Trophoblast cell (in vitro differentiated cells and primary cell): Measurements from ENCODE around the gene TCP11L2.

Experiments
- DNase-seq, 2 donors: peaks; one replicate each; pipeline ENCODE4 v3.0.0-alpha.2; 2016
- H2AFZ ChIP-seq: 2 replicates; pipeline ENCODE4 v1.6.1; 2013; ENCODE audit warnings: low read length, moderate library complexity, mild to moderate bottlenecking; ENCODE audit not compliant: insufficient read depth, poor library complexity
- H2AK5ac ChIP-seq: 2 replicates; pipeline ENCODE4 v1.6.1; 2013; ENCODE audit warnings: mild to moderate bottlenecking, low read length
- H2BK120ac ChIP-seq: 2 replicates; pipeline ENCODE4 v1.6.1; 2013; ENCODE audit warnings: low read length, mild to moderate bottlenecking, moderate library complexity; ENCODE audit not compliant: insufficient read depth, poor library complexity
- H2BK12ac ChIP-seq: 2 replicates; pipeline ENCODE4 v1.6.1; 2013; ENCODE audit warnings: mild to moderate bottlenecking, low read length, moderate library complexity
- H2BK5ac ChIP-seq: 2 replicates; pipeline ENCODE4 v1.6.1; 2013; ENCODE audit warnings: low read length, low read depth, moderate library complexity, mild to moderate bottlenecking; ENCODE audit not compliant: poor library complexity
- H3K14ac ChIP-seq: 2 replicates; pipeline ENCODE4 v1.6.1; 2013; ENCODE audit warnings: mild to moderate bottlenecking, low read length
- H3K18ac ChIP-seq: 2 replicates; pipeline ENCODE4 v1.6.1; 2013; ENCODE audit warnings: mild to moderate bottlenecking, low read length
- H3K23ac ChIP-seq: 2 replicates; pipeline ENCODE4 v1.6.1; 2013; ENCODE audit warnings: low read length
- H3K27ac ChIP-seq: 2 replicates; pipeline ENCODE4 v1.5.1; 2013; ENCODE audit warnings: low read depth, mild to moderate bottlenecking, inconsistent platforms, low read length, moderate library complexity
- H3K27me3 ChIP-seq: 2 replicates; pipeline ENCODE4 v1.6.1; 2013; ENCODE audit warnings: inconsistent platforms, mild to moderate bottlenecking, low read length, moderate library complexity; ENCODE audit not compliant: insufficient read depth
- H3K36me3 ChIP-seq, 2 experiments: 1 replicate in 1 of 2; 2 replicates in 1 of 2; pipeline ENCODE4 v1.6.1; 2013; ENCODE audit warnings: low read length in 2 of 2, mild to moderate bottlenecking in 2 of 2, moderate library complexity in 1 of 2; ENCODE audit not compliant: insufficient read depth in 2 of 2, control insufficient read depth in 1 of 2
- H3K4ac ChIP-seq: 2 replicates; pipeline ENCODE4 v1.6.1; 2013; ENCODE audit warnings: low read depth, mild to moderate bottlenecking, low read length, moderate library complexity
- H3K4me1 ChIP-seq, 2 experiments: 1 replicate in 1 of 2; 2 replicates in 1 of 2; pipeline ENCODE4 v1.6.1; 2013; ENCODE audit warnings: low read length in 2 of 2, mild to moderate bottlenecking in 2 of 2, moderate library complexity in 1 of 2; ENCODE audit not compliant: insufficient read depth in 2 of 2, control insufficient read depth in 1 of 2
- H3K4me2 ChIP-seq: 2 replicates; pipeline ENCODE4 v1.6.1; 2013; ENCODE audit warnings: inconsistent platforms, mild to moderate bottlenecking, low read length, moderate library complexity
- H3K4me3 ChIP-seq: 2 replicates; pipeline ENCODE4 v1.5.1; 2013; ENCODE audit warnings: mild to moderate bottlenecking, low read depth, low read length, inconsistent platforms
- H3K79me1 ChIP-seq: one replicate; pipeline ENCODE4 v1.6.1; 2013; ENCODE audit warnings: low read length
- H3K79me2 ChIP-seq: 2 replicates; pipeline ENCODE4 v1.6.1; 2013; ENCODE audit warnings: low read length, mild to moderate bottlenecking; ENCODE audit not compliant: control insufficient read depth, insufficient read depth, poor library complexity
- H3K9ac ChIP-seq: 2 replicates; pipeline ENCODE4 v1.6.1; 2013; ENCODE audit warnings: mild to moderate bottlenecking, low read length
- H3K9me3 ChIP-seq: 2 replicates; pipeline ENCODE4 v1.6.1; 2013; ENCODE audit warnings: low read depth, mild to moderate bottlenecking, control low read depth, inconsistent platforms, low read length; ENCODE audit not compliant: insufficient read depth
- H4K12ac ChIP-seq: 2 replicates; pipeline ENCODE4 v1.6.1; 2013; ENCODE audit warnings: low read depth, mild to moderate bottlenecking, low read length, moderate library complexity
- H4K8ac ChIP-seq: 2 replicates; pipeline ENCODE4 v1.6.1; 2013; ENCODE audit warnings: low read depth, mild to moderate bottlenecking, low read length, moderate library complexity
- H4K91ac ChIP-seq: one replicate; pipeline ENCODE4 v1.6.1; 2013; ENCODE audit warnings: low read depth, mild to moderate bottlenecking, low read length, moderate library complexity
- WGBS: extraction: QIAGEN DNeasy Blood & Tissue Kit; methylation state at CpG from one replicate; pipeline ENCODE4 v1.1.7; 2013; ENCODE audit warnings: missing lambda C conversion rate; ENCODE audit not compliant: insufficient read length, insufficient coverage; ENCODE audit errors: extremely low coverage; 5-methylcytosine and 5-hydroxymethylcytosine counted together

The TCP11L2 gene

DNA sequence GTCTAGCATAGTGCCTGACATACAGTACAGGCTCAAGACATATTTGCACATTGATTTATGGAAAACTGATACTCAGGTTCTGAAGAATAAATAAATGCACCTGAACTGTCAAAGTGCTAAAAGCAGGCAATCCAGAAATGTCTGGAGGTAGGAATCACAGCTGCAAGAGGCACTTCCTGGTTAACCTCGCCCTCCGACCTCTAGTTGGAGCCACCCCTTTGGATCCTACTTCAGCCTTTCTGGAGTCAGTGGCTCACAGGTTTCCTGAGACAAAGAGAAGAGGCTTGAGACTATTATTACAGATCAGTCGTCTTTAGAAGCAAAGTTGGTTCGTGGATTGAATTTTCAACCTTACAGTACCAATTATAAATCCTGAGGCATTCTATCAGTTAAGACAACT is 13.0 kb downstream of the TCP11L2 start:
- Histone ChIP-seq H3K9me3 (no peaks in the 10 kb centered on the region), H3K79me1 (no peaks in the 10 kb centered on the region), H3K4me2 (no peak overlapping the region), H3K18ac (no peak overlapping the region), H2BK5ac (no peak overlapping the region), H3K27ac (no peak overlapping the region), H2AK5ac (no peak overlapping the region), H2BK12ac (no peak overlapping the region), H2BK120ac (no peak overlapping the region), H3K14ac (no peak overlapping the region), H3K4me1 (no peaks in the 10 kb centered on the region), H3K79me2 (no peaks in the 10 kb centered on the region), H3K9ac (no peak overlapping the region), H4K8ac (no peak overlapping the region), H3K27me3 (no peaks in the 10 kb centered on the region), H4K12ac (no peak overlapping the region), H3K36me3 (no peaks in the 10 kb centered on the region), H4K91ac (no peak overlapping the region), H2AFZ (no peak overlapping the region), H3K23ac (no peak overlapping the region), H3K4ac (no peak overlapping the region), H3K4me3 (no peak overlapping the region)
- no CpG with 5 or more reads among the region's 4 CpGs for WGBS
- DNase-seq: no peak

DNA sequence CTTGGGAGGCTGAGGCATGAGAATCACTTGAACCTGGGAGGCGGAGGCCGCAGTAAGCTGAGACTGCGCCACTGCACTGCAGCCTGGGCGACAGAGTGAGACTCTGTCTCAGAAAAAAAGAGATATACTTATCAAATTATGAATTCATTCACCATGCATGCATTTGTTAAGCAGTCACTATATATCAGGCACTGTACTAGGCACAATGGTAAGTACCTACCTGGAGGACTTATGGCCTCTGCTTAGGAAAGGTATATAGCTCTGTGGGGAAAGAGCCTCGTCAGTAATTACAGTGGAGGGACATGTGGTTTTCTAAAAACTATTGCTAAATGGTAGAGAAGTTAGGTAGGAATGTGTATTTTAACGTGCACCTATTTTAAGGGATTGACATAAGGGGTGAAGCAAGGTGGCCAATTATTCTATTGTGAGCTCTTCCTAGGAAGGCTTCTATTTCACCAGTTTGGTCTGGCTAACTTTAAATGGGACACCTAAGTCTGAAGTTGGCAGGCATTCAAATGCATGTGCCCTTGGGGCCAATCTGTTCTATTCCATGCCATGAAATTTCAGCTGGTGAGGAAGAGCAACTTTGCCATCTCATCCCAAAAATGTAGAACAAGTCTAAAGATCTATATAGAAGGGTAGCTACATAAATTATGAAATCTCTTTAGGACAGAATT is 15.0 kb downstream of the TCP11L2 start:
- no peak overlapping the region for H3K14ac ChIP-seq
- no peaks in the 10 kb centered on the region for H3K9me3 ChIP-seq
- no peaks in the 10 kb centered on the region for H3K27me3 ChIP-seq
- no peak overlapping the region for H3K23ac ChIP-seq
- no peak overlapping the region for H4K12ac ChIP-seq
- H3K4ac ChIP-seq: no peak overlapping the region
- no peak overlapping the region for H2AFZ ChIP-seq
- no peak overlapping the region for H2BK120ac ChIP-seq
- H4K91ac ChIP-seq: no peak overlapping the region
- H3K36me3 ChIP-seq: peaks cover 0 to 2% of the 10 kb centered on the region in 2 experiments
- H3K9ac ChIP-seq: no peak overlapping the region
- H2BK12ac ChIP-seq: no peak overlapping the region
- H4K8ac ChIP-seq: no peak overlapping the region
- H2BK5ac ChIP-seq: no peak overlapping the region
- H3K79me1 ChIP-seq: no peaks in the 10 kb centered on the region
- no peak overlapping the region for H3K27ac ChIP-seq
- no peak overlapping the region for H3K18ac ChIP-seq
- no peak for DNase-seq
- H3K4me3 ChIP-seq: no peak overlapping the region
- H3K4me1 ChIP-seq: no peaks in the 10 kb centered on the region
- no CpG with 5 or more reads among the region's 6 CpGs for WGBS
- H3K79me2 ChIP-seq: no peaks in the 10 kb centered on the region
- no peak overlapping the region for H3K4me2 ChIP-seq
- no peak overlapping the region for H2AK5ac ChIP-seq

DNA sequence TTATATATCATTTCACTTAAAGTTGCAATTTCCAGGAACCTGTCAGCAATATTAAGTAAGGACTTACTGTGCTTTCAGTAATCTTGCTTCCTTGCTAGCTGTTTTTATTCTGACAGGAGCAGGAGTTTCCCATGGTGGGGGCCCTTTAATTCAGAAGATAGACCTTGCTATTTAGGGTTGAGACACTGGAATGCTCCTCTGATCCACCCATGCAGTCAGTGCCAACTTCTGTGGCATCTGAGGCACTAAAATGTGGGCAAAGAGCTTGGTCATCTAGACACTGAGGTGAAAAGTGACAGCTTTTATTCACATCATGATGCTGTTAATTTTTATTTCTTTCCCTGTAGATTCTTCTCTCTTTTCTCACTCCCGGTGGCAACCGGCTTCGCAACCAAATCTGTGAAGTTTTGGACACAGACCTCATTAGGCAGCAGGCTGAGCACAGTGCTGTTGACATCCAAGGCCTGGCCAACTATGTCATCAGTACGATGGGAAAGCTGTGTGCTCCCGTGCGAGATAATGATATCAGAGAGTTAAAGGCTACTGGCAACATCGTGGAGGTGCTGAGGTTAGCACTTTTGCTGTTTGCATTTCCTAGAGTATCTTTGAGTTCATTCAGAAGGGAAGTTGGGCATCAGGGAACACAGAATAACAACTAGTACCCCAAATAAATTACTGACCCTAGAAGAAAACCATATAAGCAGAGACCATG is 18.8 kb downstream of the TCP11L2 start:
- Histone ChIP-seq H2BK120ac (no peak overlapping the region), H3K9me3 (no peaks in the 10 kb centered on the region), H4K8ac (no peak overlapping the region), H3K18ac (no peak overlapping the region), H3K4ac (no peak overlapping the region), H3K36me3 (peaks cover 0 to 2% of the 10 kb centered on the region in 2 experiments), H2AK5ac (no peak overlapping the region), H2BK12ac (no peak overlapping the region), H4K91ac (no peak overlapping the region), H3K79me1 (no peaks in the 10 kb centered on the region), H3K4me1 (no peaks in the 10 kb centered on the region), H3K27me3 (no peaks in the 10 kb centered on the region), H3K14ac (no peak overlapping the region), H2BK5ac (no peak overlapping the region), H3K4me2 (no peak overlapping the region), H3K23ac (no peak overlapping the region), H3K27ac (no peak overlapping the region), H4K12ac (no peak overlapping the region), H2AFZ (no peak overlapping the region), H3K4me3 (no peak overlapping the region), H3K9ac (no peak overlapping the region), H3K79me2 (no peaks in the 10 kb centered on the region)
- no peak for DNase-seq
- WGBS: no CpG with 5 or more reads among the region's 7 CpGs

DNA sequence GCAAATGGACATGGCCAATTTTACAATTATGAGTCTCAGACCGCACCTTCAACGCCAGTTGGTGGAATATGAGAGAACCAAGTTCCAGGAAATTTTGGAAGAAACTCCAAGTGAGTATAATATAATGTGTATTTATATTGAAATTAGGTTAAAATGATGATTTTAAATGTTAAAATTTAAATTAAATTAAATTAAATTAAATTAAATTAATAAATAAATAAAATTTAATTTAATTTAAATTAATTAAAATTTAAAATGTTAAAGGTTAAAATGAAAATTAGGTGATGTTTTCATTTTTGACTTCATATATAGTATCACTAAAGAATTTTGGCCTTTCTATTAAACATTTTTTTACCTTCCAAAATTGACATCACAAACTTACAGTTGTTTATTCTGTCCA is 21.0 kb downstream of the TCP11L2 start:
- Histone ChIP-seq H3K79me1 (no peaks in the 10 kb centered on the region), H3K9me3 (no peaks in the 10 kb centered on the region), H3K9ac (no peak overlapping the region), H3K14ac (no peak overlapping the region), H3K4me3 (no peak overlapping the region), H2BK5ac (no peak overlapping the region), H3K4me2 (no peak overlapping the region), H3K36me3 (peaks cover 0 to 2% of the 10 kb centered on the region in 2 experiments), H2AFZ (no peak overlapping the region), H2BK12ac (no peak overlapping the region), H3K18ac (no peak overlapping the region), H3K4ac (no peak overlapping the region), H3K23ac (no peak overlapping the region), H4K12ac (no peak overlapping the region), H2BK120ac (no peak overlapping the region), H3K79me2 (no peaks in the 10 kb centered on the region), H4K91ac (no peak overlapping the region), H3K27ac (no peak overlapping the region), H4K8ac (no peak overlapping the region), H2AK5ac (no peak overlapping the region), H3K4me1 (no peaks in the 10 kb centered on the region), H3K27me3 (no peaks in the 10 kb centered on the region)
- DNase-seq: no peak
- no CpG with 5 or more reads among the region's 2 CpGs for WGBS
